ENCODE results near the gene CLCN7. TPM values are rescaled to one million over a fixed set of nuclear protein-coding genes. Genes with fewer than 3 reads are reported as not detected.
A peak's percentile ranks its signal among the peaks of the same experiment; 100 is the strongest.

CLCN7 gene
- total and polyA plus RNA-seq, 2 of the 13 experiments (the other 11 are each of a cell fraction or from before 2014, with no cell fraction given), result 24.6 to 25.1 TPM

DNA sequence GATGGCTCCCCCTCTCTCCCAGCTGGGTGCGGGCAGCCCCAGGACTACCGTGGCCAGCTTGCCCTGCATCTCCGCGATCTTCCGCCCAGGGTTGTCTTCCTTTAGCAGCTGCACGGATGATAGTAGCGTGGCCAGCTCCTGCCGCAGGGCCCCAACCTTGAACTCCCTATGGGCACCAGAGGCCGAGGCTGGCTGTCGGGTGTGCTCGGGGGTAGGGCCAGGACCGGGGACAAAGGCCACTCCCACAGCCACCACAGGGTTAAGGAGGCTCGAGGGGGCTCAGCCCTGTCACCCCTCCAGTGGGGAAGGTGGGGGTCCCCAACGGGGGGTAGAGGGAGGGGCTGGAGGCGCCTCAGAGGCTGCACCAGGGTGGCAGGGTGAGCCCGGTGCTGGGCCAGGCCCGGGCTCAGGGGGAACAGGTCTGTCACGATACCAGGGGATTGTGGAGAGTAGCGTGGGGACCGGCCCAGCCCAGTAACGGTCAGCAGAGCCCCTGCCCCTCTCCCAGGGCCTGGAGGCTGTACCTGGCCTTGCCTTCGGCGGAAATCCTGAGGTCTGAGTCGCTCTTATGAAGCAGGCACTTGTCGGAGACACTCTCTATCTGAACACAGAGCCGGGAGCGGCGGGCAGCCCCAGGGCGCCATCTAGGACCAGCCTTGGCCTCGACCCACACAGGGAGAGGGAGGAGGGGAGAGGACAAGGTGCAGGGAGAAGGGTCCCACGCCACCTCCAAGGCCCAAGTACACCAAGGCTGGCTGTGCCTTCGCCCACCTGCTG is 38.7 kb downstream of the CLCN7 start (continued):
- TF ChIP-seq ZNF350 (CRISPR knock-in tag; IDR thresholded peaks at IDR 0.05; ENCODE audit: borderline replicate concordance, low read depth) (no peak), EZH2 (conservative IDR thresholded peaks at IDR 0.05; ENCODE audit: low read depth, low read length) (no peak), TEAD3 (CRISPR knock-in tag; optimal IDR thresholded peaks at IDR 0.05; ENCODE audit: borderline replicate concordance) (no peak), ZZZ3 (CRISPR knock-in tag; IDR thresholded peaks at IDR 0.05; ENCODE audit: borderline replicate concordance) (no peak), HNF1B (CRISPR knock-in tag; IDR thresholded peaks at IDR 0.05) (peak; percentile 75), ZNF282 (IDR thresholded peaks at IDR 0.05; ENCODE audit: partially characterized antibody) (no peak), FOXA3 (CRISPR knock-in tag; IDR thresholded peaks at IDR 0.05) (peak; percentile 19; the same call in 1 of the 2 replicates), GMEB2 (CRISPR knock-in tag; IDR thresholded peaks at IDR 0.05; ENCODE audit: low read depth) (no peak), NKX3-1 (CRISPR knock-in tag; IDR thresholded peaks at IDR 0.05) (no peak), CREM (IDR thresholded peaks at IDR 0.05) (no peak), CREM (CRISPR knock-in tag; IDR thresholded peaks at IDR 0.05) (no peak), SMAD1 (CRISPR knock-in tag; IDR thresholded peaks at IDR 0.05; ENCODE audit: borderline replicate concordance, low read depth) (no peak), KIAA2018 (CRISPR knock-in tag; IDR thresholded peaks at IDR 0.05; ENCODE audit: borderline replicate concordance) (no peak), MAF1 (CRISPR knock-in tag; IDR thresholded peaks at IDR 0.05; ENCODE audit: borderline replicate concordance) (no peak), NFKB2 (CRISPR knock-in tag; IDR thresholded peaks at IDR 0.05; ENCODE audit: borderline replicate concordance) (peak; percentile 45; the same call in 1 of the 2 replicates), ZNF260 (CRISPR knock-in tag; IDR thresholded peaks at IDR 0.05; ENCODE audit: borderline replicate concordance, low read depth) (no peak), ZIK1 (CRISPR knock-in tag; IDR thresholded peaks at IDR 0.05; ENCODE audit: borderline replicate concordance, low read depth) (no peak), AGO1 (IDR thresholded peaks at IDR 0.05; ENCODE audit: low read depth, low read length, poor library complexity, severe bottlenecking) (no peak), ERF (CRISPR knock-in tag; IDR thresholded peaks at IDR 0.05) (0 out of 2 replicates have a peak, but pooled peaks have one; percentile 18)
